Breast epithelium (tissue), 4 donors: ENCODE measurements around the gene ACTRT2. TPM values are rescaled to one million over a fixed set of nuclear protein-coding genes. Genes with fewer than 3 reads are reported as not detected.

Experiments used
- DNase-seq, 2 donors: peaks; one replicate each; pipeline ENCODE4 v3.0.0-alpha.2; 2019; ENCODE audit warnings: low spot score in 2 of 2
- H3K27ac ChIP-seq, 2 donors: fragments of 200-600 bp; sonication (generic) in 1 of 2; one replicate each; pipeline ENCODE4 v1.5.1; 2016 to 2019; ENCODE audit warnings: mild to moderate bottlenecking in 1 of 2
- H3K27me3 ChIP-seq, 2 donors: fragments of 200-600 bp; sonication (generic) in 1 of 2; one replicate each; pipeline versions ENCODE4 v1.5.1 to v1.6.0; 2017 to 2019; ENCODE audit warnings: control low read depth in 1 of 2, mild to moderate bottlenecking in 1 of 2
- H3K36me3 ChIP-seq: fragments of 200-600 bp; one replicate; pipeline ENCODE4 v1.5.1; 2019
- H3K4me1 ChIP-seq, 2 donors: fragments of 200-600 bp; sonication (generic); one replicate each; pipeline ENCODE4 v1.5.1; 2016 to 2019; ENCODE audit warnings: control low read depth in 1 of 2
- H3K4me3 ChIP-seq, 3 donors: fragments of 200-600 bp; sonication (generic); 1 replicate in 2 of 3; 2 replicates in 1 of 3; pipeline ENCODE4 v1.5.1; 2016 to 2019; ENCODE audit warnings: mild to moderate bottlenecking in 3 of 3, moderate library complexity in 2 of 3
- H3K9me3 ChIP-seq, 2 donors: fragments of 200-600 bp; sonication (generic) in 1 of 2; one replicate each; pipeline ENCODE4 v1.5.1; 2016 to 2019; ENCODE audit warnings: control low read depth in 1 of 2
- POLR2A ChIP-seq: fragments of 450-650 bp; IDR thresholded peaks from one replicate; pipeline ENCODE4 v1.6.1; 2016; ENCODE audit warnings: antibody characterized with exemption, mild to moderate bottlenecking, moderate library complexity
- POLR2AphosphoS5 ChIP-seq, 3 donors: sonication (generic); formaldehyde crosslinking; IDR thresholded peaks; one replicate each; pipeline ENCODE4 v1.6.1; 2017; ENCODE audit warnings: antibody characterized with exemption in 3 of 3
- intact Hi-C: fragments of 100-400 bp; cut with DNase I; formaldehyde crosslinking; loops from one replicate; pipeline ENCODE4 v1.15.1; 2023; ENCODE audit warnings: low total_unique reads
- total RNA-seq, 3 donors: library from RNA; depleted of rRNA; stranded (reverse); fragments of >200 nt; gene quantifications; one replicate each; pipeline ENCODE4 v1.1.0, GENCODE V29; 2016
- TF ChIP-seq, protein P1 (sequence below), 3 donors: fragments of 450-650 bp; IDR thresholded peaks; one replicate each; pipeline ENCODE4 v1.5.1; 2016 to 2017; ENCODE audit warnings: antibody characterized with exemption in 3 of 3, mild to moderate bottlenecking in 3 of 3, moderate library complexity in 3 of 3

ACTRT2 gene
- total RNA-seq, 3 donors from 2014 or later = not detected

- no peak overlapping the region for H3K27ac ChIP-seq
- H3K4me3 ChIP-seq = no peak overlapping the region
- H3K4me1 ChIP-seq = no peaks in the 10 kb centered on the region
- H3K36me3 ChIP-seq = no peaks in the 10 kb centered on the region
- TF ChIP-seq, protein P1, sequence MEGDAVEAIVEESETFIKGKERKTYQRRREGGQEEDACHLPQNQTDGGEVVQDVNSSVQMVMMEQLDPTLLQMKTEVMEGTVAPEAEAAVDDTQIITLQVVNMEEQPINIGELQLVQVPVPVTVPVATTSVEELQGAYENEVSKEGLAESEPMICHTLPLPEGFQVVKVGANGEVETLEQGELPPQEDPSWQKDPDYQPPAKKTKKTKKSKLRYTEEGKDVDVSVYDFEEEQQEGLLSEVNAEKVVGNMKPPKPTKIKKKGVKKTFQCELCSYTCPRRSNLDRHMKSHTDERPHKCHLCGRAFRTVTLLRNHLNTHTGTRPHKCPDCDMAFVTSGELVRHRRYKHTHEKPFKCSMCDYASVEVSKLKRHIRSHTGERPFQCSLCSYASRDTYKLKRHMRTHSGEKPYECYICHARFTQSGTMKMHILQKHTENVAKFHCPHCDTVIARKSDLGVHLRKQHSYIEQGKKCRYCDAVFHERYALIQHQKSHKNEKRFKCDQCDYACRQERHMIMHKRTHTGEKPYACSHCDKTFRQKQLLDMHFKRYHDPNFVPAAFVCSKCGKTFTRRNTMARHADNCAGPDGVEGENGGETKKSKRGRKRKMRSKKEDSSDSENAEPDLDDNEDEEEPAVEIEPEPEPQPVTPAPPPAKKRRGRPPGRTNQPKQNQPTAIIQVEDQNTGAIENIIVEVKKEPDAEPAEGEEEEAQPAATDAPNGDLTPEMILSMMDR (IDR thresholded peaks at IDR 0.05) = no peak
- TF ChIP-seq POLR2A (no peak), POLR2AphosphoS5 (IDR thresholded peaks at IDR 0.05) (no peak)
- peaks cover 0 to 39% of the 10 kb centered on the region in 2 donors for H3K27me3 ChIP-seq
- H3K9me3 ChIP-seq = no peaks in the 10 kb centered on the region
- DNase-seq = no peak
- intact Hi-C loops = no loop called here
Measured at GRCh38 chr1:2980849-2981248, 40.4 kb upstream of the ACTRT2 start.

GRCh38 chr1:2981388-2981787 lies 39.9 kb upstream of the ACTRT2 start:
- no peak overlapping the region for H3K27ac ChIP-seq
- H3K4me3 ChIP-seq = no peak overlapping the region
- H3K36me3 ChIP-seq = no peaks in the 10 kb centered on the region
- TF ChIP-seq POLR2A (no peak), POLR2AphosphoS5 (IDR thresholded peaks at IDR 0.05) (no peak)
- TF ChIP-seq, protein P1 (IDR thresholded peaks at IDR 0.05) = no peak
- intact Hi-C loops = no loop called here
- H3K9me3 ChIP-seq = no peaks in the 10 kb centered on the region
- peaks cover 0 to 39% of the 10 kb centered on the region in 2 donors for H3K27me3 ChIP-seq
- no peaks in the 10 kb centered on the region for H3K4me1 ChIP-seq
- DNase-seq = no peak

DNA sequence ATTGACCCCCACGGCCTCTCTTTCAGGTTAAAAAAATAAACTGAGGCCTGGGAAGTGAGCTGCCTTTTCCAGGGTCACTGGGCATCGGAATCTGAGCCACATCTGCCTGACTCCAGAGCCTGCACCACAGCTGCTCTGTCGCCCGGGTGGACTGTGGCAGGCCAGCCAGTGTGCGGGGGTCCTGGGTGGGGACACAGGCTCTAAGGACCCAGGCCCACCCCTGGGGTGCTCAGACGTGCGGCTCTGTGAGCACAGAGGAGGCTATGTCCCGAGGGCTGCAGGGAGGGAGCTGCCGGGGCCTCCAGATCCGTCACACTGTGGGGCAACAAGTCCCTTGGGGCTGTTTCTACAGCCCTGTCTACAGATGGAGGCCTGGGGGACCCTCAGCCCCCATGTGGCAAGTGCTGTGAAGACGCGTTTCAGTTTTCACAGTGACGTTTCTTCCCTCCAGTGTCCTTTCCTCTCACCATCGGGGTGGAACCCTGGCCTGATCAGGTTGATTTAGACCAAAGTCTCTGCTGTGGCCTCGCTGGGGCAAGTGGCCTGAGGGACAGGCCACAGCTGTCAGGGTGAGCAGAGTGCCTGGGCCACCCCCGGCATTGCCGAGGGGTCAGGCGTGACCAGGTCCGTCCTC lies 39.2 kb upstream of the ACTRT2 start:
- Histone ChIP-seq H3K9me3 (no peaks in the 10 kb centered on the region), H3K4me1 (no peaks in the 10 kb centered on the region), H3K36me3 (no peaks in the 10 kb centered on the region), H3K4me3 (no peak overlapping the region), H3K27me3 (peaks cover 0 to 39% of the 10 kb centered on the region in 2 donors), H3K27ac (no peak overlapping the region)
- TF ChIP-seq, protein P1 (IDR thresholded peaks at IDR 0.05) = no peak
- no peak for TF ChIP-seq POLR2A
- TF ChIP-seq POLR2AphosphoS5 (IDR thresholded peaks at IDR 0.05) = no peak
- intact Hi-C loops = no loop called here
- DNase-seq = no peak

GRCh38 chr1:2982615-2983318 lies 38.5 kb upstream of the ACTRT2 start:
- Histone ChIP-seq H3K27ac (no peak overlapping the region), H3K27me3 (peaks cover 0 to 42% of the 10 kb centered on the region in 2 donors), H3K9me3 (no peaks in the 10 kb centered on the region), H3K4me1 (no peaks in the 10 kb centered on the region), H3K4me3 (no peak overlapping the region), H3K36me3 (no peaks in the 10 kb centered on the region)
- DNase-seq = no peak
- TF ChIP-seq, protein P1 (IDR thresholded peaks at IDR 0.05) = no peak
- TF ChIP-seq POLR2A (no peak), POLR2AphosphoS5 (IDR thresholded peaks at IDR 0.05) (no peak)
- intact Hi-C loops = no loop called here

DNA sequence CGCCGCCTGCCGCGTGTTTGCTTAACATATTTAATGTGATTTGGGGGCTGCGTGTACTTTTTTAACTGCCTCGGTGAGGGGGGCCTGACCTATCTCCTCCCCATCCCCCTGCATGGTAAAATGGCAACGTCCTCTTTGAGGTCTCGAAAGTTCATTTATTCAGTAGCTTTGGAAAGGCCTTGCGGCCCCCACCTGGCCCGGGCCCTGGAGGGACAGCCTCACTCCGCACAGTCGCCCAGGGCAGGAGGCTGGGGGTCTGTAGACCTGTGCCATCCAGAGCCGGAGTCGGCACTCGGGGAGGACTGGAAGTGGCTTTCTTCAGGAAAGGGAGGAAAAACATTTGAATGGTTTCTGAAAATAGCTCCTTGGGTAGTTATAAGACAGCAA lies 38.0 kb upstream of the ACTRT2 start:
- TF ChIP-seq POLR2AphosphoS5 (IDR thresholded peaks at IDR 0.05) (no peak), POLR2A (no peak)
- TF ChIP-seq, protein P1 (IDR thresholded peaks at IDR 0.05) = no peak
- Histone ChIP-seq H3K4me1 (no peaks in the 10 kb centered on the region), H3K4me3 (no peak overlapping the region), H3K27me3 (peaks cover 0 to 44% of the 10 kb centered on the region in 2 donors), H3K27ac (no peak overlapping the region), H3K9me3 (no peaks in the 10 kb centered on the region), H3K36me3 (no peaks in the 10 kb centered on the region)
- intact Hi-C loops = no loop called here
- DNase-seq = no peak
